GM12878 (cell line): ENCODE results near the gene FGF14.

ENCODE experiments used
- BCL11A ChIP-seq: IDR thresholded peaks from 2 replicates; pipeline ENCODE4 v1.6.1; 2011; ENCODE audit warnings: low read depth, low read length
- CTCF ChIP-seq, 3 experiments: IDR thresholded peaks in 2 of 3; conservative IDR thresholded peaks in 1 of 3; 2 replicates each; pipeline ENCODE4 v1.5.1; 2011; ENCODE audit warnings: low read depth in 3 of 3, low read length in 3 of 3, mild to moderate bottlenecking in 3 of 3, control low read depth in 2 of 3, moderate library complexity in 2 of 3, inconsistent platforms in 1 of 3, mixed read lengths in 1 of 3; ENCODE audit not compliant: control insufficient read depth in 2 of 3, insufficient read depth in 1 of 3; ENCODE audit errors: extremely low read depth in 1 of 3
- EZH2 ChIP-seq: IDR thresholded peaks from 2 replicates; pipeline ENCODE4 v1.6.1; 2012; ENCODE audit warnings: low read depth, mild to moderate bottlenecking, control low read depth, inconsistent platforms, low read length, borderline replicate concordance; ENCODE audit not compliant: control insufficient read depth
- FOXK2 ChIP-seq: fragments of 450-650 bp; IDR thresholded peaks from 2 replicates; pipeline ENCODE4 v1.6.1; 2017; ENCODE audit warnings: mild to moderate bottlenecking, moderate library complexity
- MEF2A ChIP-seq: IDR thresholded peaks from 2 replicates; pipeline ENCODE4 v1.6.1; 2011; ENCODE audit warnings: low read depth, mild to moderate bottlenecking, low read length, moderate library complexity; ENCODE audit not compliant: insufficient read depth
- MYC ChIP-seq: IDR thresholded peaks from 2 replicates; pipeline ENCODE4 v1.6.1; 2011; ENCODE audit warnings: mild to moderate bottlenecking, low read length, moderate library complexity, inconsistent platforms; ENCODE audit not compliant: insufficient read depth, insufficient replicate concordance, insufficient read length, severe bottlenecking
- POLR2A ChIP-seq: IDR thresholded peaks from 2 replicates; pipeline ENCODE4 v1.6.1; 2011; ENCODE audit warnings: low read depth, mild to moderate bottlenecking, low read length
- RBBP5 ChIP-seq: fragments of 200-600 bp; sonication (generic); conservative IDR thresholded peaks from 2 replicates; pipeline ENCODE4 v1.6.1; 2016
- SPI1 ChIP-seq: IDR thresholded peaks from 2 replicates; pipeline ENCODE4 v1.6.1; 2011; ENCODE audit warnings: low read depth, mild to moderate bottlenecking, low read length, moderate library complexity, borderline replicate concordance; ENCODE audit not compliant: insufficient read depth
- SREBF2 ChIP-seq: IDR thresholded peaks from 2 replicates; pipeline ENCODE4 v1.6.1; 2012; ENCODE audit warnings: mild to moderate bottlenecking, low read length
- SRF ChIP-seq, 2 experiments: IDR thresholded peaks; 2 replicates each; pipeline ENCODE4 v1.6.1; 2011; ENCODE audit warnings: low read depth in 2 of 2, low read length in 2 of 2, mild to moderate bottlenecking in 1 of 2, moderate library complexity in 1 of 2

- TF ChIP-seq EZH2 (no peak), CTCF (IDR thresholded peaks at IDR 0.05 in 2 of 3, conservative IDR thresholded peaks at IDR 0.05 in 1 of 3; ENCODE audit: control insufficient read depth in 2 of 3, extremely low read depth in 1 of 3, insufficient read depth in 1 of 3, low read depth in 3 of 3, low read length in 3 of 3) (no peak), SPI1 (no peak), BCL11A (no peak), FOXK2 (no peak), SRF (IDR thresholded peaks at IDR 0.05; ENCODE audit: low read depth in 2 of 2, low read length in 2 of 2) (no peak), SREBF2 (no peak), RBBP5 (no peak), POLR2A (no peak), MEF2A (no peak), MYC (no peak)
These were observed 429.7 kb downstream of the FGF14 start for GRCh38 chr13:101972191-101972590.
